Hematopoietic multipotent progenitor cell treated with erythropoietin and hydrocortisone succinate and interleukin-3 and kit ligand, for 6 days (in vitro differentiated cells): ENCODE data around the gene C16orf86.
"Not testable (repeated sequence)": the region's sequence is repeated elsewhere in the genome, so short reads cannot be mapped to it uniquely, and the experiment has no call there.

Experiments
- DNase-seq: peaks from one replicate; pipeline ENCODE4 v3.0.0-alpha.2; 2015

Gene C16orf86

DNA sequence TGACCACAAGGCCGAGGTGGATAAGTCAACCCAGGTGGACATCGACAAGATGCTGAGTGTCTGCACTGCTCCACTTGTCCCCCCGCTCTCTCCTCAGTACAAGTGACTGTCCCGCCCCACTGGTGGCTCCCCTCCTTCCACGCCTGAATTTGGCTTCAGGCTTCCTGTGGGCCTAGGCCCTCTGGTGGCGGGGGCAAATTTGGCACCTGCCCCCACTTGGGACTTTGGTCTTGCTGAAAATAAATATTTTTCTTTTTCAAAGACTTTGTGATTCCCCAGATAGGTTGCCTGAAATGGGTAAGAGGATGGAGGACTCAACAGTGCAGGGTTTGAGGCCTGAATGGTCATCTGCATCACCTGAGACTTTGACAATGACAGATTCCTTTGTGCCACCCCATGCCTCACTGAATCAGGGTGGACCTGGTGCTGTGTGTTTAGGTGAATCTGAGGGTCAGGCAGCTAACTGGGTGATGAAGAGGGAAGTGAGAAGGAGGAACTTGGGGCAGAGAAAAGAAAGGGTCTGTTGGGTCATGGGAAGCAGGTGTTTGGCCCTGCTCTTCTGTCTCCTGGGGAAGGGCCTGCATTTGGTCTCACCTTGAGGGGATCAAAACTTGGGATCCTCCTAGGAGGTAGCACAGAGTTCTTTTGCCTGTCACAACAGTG is 2.0 kb downstream of the C16orf86 start:
- DNase-seq, result peak; percentile 54

- no peak for DNase-seq
Measured at GRCh38 chr16:67669499-67670101, 3.0 kb downstream of the C16orf86 start.

- DNase-seq, result no peak
Measured at GRCh38 chr16:67672306-67672705, 5.7 kb downstream of the C16orf86 start.

GRCh38 chr16:67672739-67673662 is 6.4 kb downstream of the C16orf86 start:
- DNase-seq, result peak; percentile 90

- DNase-seq, result peak; percentile 81
Measured at GRCh38 chr16:67673712-67674580, 7.3 kb downstream of the C16orf86 start.

GRCh38 chr16:67674851-67675578 is 8.4 kb downstream of the C16orf86 start:
- DNase-seq, result no peak

GRCh38 chr16:67675579-67675935 is 8.9 kb downstream of the C16orf86 start:
- no peak for DNase-seq

GRCh38 chr16:67675999-67676398 is 9.4 kb downstream of the C16orf86 start:
- no peak for DNase-seq

- no peak for DNase-seq
Measured at GRCh38 chr16:67676516-67676915, 9.9 kb downstream of the C16orf86 start.

GRCh38 chr16:67676939-67677338 is 10.3 kb downstream of the C16orf86 start:
- DNase-seq, result no peak

- no peak for DNase-seq
Measured at GRCh38 chr16:67677712-67678111, 11.1 kb downstream of the C16orf86 start.

DNA sequence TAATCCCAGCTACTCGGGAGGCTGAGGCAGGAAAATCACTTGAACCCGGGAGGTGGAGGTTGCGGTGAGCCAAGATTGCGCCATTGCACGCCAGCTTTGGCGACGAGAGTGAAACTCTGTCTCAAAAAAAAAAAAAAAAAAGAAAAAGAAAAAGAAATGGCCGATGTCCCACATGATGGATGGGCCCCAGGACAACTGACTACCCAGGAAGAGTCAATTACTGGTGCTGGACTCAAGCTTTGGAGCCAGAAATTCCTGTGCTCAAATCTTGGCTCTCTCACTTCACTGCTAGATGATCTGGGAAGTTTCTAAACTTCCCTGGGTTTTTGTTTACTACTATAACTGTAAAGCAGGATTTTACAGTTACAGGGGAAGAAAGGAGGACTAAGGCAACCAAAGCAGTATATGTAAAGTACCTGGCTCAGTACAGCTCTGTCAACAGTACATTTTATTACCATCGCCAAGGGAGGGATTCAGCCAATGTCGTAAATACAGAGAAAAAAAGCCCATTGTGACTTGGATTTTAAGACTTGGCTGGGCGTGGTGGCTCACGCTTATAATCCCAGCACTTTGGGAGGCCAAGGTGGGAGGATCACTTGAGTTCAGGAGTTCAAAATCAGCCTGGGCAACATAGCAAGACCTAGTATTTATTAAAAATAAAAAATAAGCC is 11.9 kb downstream of the C16orf86 start:
- no peak for DNase-seq

DNA sequence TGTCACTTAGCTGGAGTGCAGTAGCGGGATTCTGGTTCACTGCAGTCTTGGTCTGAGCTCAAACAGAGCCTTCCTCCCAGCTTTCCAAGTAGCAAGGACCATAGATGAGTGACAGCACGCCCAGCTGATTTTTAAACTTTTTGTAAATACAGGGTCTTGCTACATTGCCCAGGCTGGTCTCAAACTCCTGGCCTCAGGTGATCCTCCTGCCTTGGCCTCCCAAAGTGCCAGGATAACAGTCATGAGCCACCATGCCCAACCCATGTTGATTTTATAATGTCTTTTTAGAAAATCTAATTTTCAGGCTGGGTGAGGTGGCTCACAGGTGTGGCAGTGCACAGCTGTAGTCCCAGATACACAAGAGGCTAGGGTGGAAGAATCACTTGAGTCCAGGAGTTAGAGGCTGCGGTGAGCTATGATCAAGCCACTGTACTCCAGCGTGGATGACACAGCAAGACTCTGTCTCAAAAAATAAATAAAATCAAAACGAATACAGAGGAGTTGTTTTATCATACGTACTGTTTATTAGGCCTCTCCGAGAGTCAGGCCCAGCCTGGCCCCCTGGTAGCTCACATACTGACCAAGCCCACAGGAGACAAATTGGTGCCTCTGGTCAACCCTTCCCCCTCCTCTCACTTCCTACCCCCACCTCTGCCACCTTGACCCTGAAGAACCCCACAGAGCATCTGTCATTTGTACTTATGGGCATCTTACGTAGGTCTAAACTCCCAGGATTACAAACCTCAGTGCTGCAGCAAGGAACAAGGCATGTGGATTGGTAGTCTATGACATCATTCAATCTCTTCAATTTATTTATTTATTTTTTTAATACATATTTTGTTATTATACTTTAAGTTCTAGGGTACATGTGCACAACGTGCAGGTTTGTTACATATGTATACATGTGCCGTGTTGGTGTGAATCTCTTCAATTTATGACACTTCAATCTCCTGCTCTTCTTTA is 13.6 kb downstream of the C16orf86 start:
- no peak for DNase-seq

GRCh38 chr16:67683767-67684166 is 17.2 kb downstream of the C16orf86 start:
- DNase-seq, result no peak

DNA sequence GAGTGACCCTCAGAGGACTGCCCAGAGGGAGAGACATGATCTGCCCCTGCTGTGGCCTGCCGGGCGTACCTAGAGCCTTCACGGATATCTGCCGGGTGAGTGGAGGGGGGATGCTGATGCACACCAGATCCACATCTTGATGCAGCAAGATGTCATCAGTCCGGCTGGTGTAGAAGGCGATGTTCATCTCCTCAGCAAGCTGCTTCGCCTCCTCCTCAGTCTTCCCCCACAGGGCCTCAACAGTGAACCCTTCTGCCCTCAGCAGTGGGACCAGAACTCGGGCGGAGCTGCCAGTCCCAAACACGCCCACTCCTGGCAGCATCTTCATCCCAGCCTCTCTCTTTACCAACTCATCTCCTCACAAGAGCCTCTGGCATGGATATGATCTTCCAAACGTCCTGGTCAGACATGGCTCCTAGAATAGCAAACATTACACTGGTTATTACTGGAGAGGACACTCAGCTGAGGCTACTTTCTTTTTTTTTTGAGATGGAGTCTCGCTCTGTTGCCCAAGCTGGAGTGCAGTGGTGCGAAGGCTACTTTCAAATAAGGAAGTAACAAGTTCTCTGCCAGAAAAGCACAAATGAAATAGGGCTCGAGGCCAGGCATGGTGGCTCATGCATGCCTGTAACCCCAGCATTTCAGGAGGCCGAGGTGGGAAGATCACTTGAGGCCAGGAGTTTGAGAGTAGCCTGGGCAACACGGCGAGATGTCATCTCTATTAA is 18.9 kb downstream of the C16orf86 start:
- no peak for DNase-seq

DNA sequence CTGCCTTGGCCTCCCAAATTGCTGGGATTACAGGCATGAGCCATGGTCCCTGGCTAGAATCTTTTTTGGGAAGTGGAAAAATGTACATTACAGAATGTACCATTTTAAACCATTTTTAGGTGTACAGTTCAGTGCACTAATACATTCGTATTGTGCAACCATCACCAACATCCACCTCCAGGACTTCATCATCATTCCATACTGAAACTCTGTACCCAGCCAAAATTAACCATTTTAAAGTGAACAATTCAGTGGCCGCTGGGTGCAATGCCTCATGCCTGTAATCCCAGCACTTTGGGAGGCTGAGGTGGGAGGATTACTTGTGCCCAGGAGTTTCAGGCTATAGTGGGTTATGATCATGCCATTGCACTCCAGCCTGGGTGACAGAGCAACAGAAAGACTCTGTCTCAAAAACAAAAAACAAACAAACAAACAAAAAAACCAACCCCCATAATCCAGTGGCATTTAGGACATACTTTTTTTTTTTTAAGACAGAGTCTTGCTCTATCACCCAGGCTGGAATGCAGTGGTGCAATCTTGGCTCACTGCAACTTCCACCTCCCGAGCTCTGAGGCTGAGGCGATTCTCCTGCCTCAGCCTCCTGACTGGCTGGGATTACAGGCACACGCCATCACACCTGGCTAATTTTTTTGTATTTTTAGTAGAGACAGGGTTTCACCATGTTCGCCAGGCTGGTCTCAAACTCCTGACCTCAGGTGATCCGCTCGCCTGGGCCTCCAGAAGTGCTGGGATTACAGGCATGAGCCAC is 27.1 kb downstream of the C16orf86 start:
- DNase-seq, result not testable (repeated sequence)

DNA sequence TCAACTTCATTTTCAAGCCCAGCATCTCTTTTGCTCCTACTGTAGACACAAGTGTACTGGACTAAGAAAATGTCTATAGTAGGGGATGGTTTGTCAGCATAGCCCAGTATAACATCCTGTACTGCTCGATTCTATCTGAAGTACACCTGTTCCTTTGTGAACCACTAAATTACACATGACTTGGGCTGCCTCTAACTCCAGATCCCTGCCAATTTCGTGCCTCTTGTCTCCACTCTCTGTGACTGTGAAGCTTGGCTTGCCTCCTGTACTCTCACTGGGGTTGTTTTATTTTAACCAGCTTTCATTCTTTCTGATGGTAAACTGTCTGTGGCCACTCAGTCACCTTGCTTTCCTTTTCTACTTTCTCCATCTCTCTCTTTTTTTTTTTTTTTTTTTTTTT is 28.0 kb downstream of the C16orf86 start:
- DNase-seq, result no peak

DNA sequence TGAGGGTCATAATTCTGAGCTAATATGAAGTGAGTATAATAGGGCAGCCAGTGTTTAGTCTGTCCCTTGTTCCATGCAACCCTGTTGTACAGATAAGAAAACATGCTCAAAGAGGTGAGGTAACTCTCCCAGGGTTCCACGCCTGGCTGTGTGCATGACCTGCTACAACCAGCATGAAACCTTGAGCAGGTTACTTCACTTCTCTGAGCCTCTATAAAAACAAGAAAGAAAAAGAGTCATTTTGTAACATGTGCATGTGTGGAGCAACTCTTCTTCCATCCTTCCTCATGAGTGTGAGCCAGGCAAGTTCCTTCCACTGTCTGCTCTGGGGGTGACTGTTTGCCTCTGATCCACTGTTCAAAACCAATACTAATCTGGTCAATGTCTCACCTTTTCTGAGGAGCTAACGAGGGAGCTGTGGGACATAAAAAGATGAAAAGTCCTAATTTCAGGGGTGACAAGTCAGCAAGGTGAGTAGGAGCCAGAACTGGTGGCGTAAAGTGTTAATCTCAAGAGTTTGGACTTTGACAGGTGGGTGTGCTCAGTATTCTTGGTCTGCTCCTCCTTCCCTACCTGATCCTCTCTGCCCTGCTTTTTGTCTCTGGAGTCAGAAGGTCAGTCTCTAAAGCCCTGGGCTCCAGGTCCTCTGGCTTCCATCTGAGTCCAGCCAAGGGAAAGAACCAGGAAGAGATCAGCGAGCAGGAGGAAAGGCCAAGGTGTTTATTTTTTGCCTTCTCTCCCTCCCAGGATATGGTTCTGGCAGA is 31.0 kb downstream of the C16orf86 start:
- peak; percentile 27 for DNase-seq
